Measurements from ENCODE around the gene LHX4. TPM values are rescaled to one million over a fixed set of nuclear protein-coding genes. Genes with fewer than 3 reads are reported as not detected.

The LHX4 gene
- total RNA-seq, 1 donor from 2014 or later, result under 0.01 TPM

GRCh38 chr1:180257028-180257386 lies 26.9 kb downstream of the LHX4 start:
- H3K4me3 ChIP-seq (ENCODE audit: low read depth, low read length), result no peak overlapping the region
- FAIRE-seq, result no peak
- DNase-seq (ENCODE audit: low read depth), result no peak
- no peak for TF ChIP-seq CTCF (IDR thresholded peaks at IDR 0.05; ENCODE audit: insufficient read depth, low read length, severe bottlenecking)
- H3K36me3 ChIP-seq (ENCODE audit: control insufficient read depth, insufficient read depth, low read length), result no peaks in the 10 kb centered on the region
- no peaks in the 10 kb centered on the region for H3K27me3 ChIP-seq (ENCODE audit: control insufficient read depth, insufficient read depth, low read length)

- no peak overlapping the region for H3K4me3 ChIP-seq (ENCODE audit: low read depth, low read length)
- no peak for FAIRE-seq
- no peaks in the 10 kb centered on the region for H3K36me3 ChIP-seq (ENCODE audit: control insufficient read depth, insufficient read depth, low read length)
- no peaks in the 10 kb centered on the region for H3K27me3 ChIP-seq (ENCODE audit: control insufficient read depth, insufficient read depth, low read length)
- no peak for TF ChIP-seq CTCF (IDR thresholded peaks at IDR 0.05; ENCODE audit: insufficient read depth, low read length, severe bottlenecking)
- no peak for DNase-seq (ENCODE audit: low read depth)
Observed at GRCh38 chr1:180257486-180257885, 27.4 kb downstream of the LHX4 start.

- Histone ChIP-seq H3K4me3 (ENCODE audit: low read depth, low read length) (no peak overlapping the region), H3K36me3 (ENCODE audit: control insufficient read depth, insufficient read depth, low read length) (no peaks in the 10 kb centered on the region), H3K27me3 (ENCODE audit: control insufficient read depth, insufficient read depth, low read length) (no peaks in the 10 kb centered on the region)
- no peak for TF ChIP-seq CTCF (IDR thresholded peaks at IDR 0.05; ENCODE audit: insufficient read depth, low read length, severe bottlenecking)
- FAIRE-seq (no peak), DNase-seq (ENCODE audit: low read depth) (no peak)
Observed at GRCh38 chr1:180258290-180258689, 28.2 kb downstream of the LHX4 start.

- no peak for FAIRE-seq
- no peak for DNase-seq (ENCODE audit: low read depth)
- no peak overlapping the region for H3K4me3 ChIP-seq (ENCODE audit: low read depth, low read length)
- no peak for TF ChIP-seq CTCF (IDR thresholded peaks at IDR 0.05; ENCODE audit: insufficient read depth, low read length, severe bottlenecking)
- H3K36me3 ChIP-seq (ENCODE audit: control insufficient read depth, insufficient read depth, low read length), result no peaks in the 10 kb centered on the region
- H3K27me3 ChIP-seq (ENCODE audit: control insufficient read depth, insufficient read depth, low read length), result no peaks in the 10 kb centered on the region
Observed at GRCh38 chr1:180258935-180259334, 28.9 kb downstream of the LHX4 start.

- no peaks in the 10 kb centered on the region for H3K27me3 ChIP-seq (ENCODE audit: control insufficient read depth, insufficient read depth, low read length)
- DNase-seq (ENCODE audit: low read depth), result no peak
- no peak overlapping the region for H3K4me3 ChIP-seq (ENCODE audit: low read depth, low read length)
- H3K36me3 ChIP-seq (ENCODE audit: control insufficient read depth, insufficient read depth, low read length), result no peaks in the 10 kb centered on the region
- no peak for TF ChIP-seq CTCF (IDR thresholded peaks at IDR 0.05; ENCODE audit: insufficient read depth, low read length, severe bottlenecking)
- FAIRE-seq, result no peak
Observed at GRCh38 chr1:180259431-180260338, 29.6 kb downstream of the LHX4 start.

- no peak overlapping the region for H3K4me3 ChIP-seq (ENCODE audit: low read depth, low read length)
- no peak for FAIRE-seq
- H3K27me3 ChIP-seq (ENCODE audit: control insufficient read depth, insufficient read depth, low read length), result peaks cover 1% of the 10 kb centered on the region
- TF ChIP-seq CTCF (IDR thresholded peaks at IDR 0.05; ENCODE audit: insufficient read depth, low read length, severe bottlenecking), result no peak
- H3K36me3 ChIP-seq (ENCODE audit: control insufficient read depth, insufficient read depth, low read length), result no peaks in the 10 kb centered on the region
- DNase-seq (ENCODE audit: low read depth), result no peak
Observed at GRCh38 chr1:180260541-180260940, 30.5 kb downstream of the LHX4 start.

Measured in bronchial epithelial cell (primary cell).